ENCODE results near the gene SLX4IP.

GRCh38 chr20:10443936-10444335, 8.8 kb downstream of the SLX4IP start:
- TF ChIP-seq SIN3A (IDR thresholded peaks at IDR 0.05; ENCODE audit: borderline replicate concordance, insufficient read depth, low read length) (no peak), POLR2AphosphoS5 (IDR thresholded peaks at IDR 0.05; ENCODE audit: low read depth, low read length) (no peak)
- TF ChIP-seq, protein P1, sequence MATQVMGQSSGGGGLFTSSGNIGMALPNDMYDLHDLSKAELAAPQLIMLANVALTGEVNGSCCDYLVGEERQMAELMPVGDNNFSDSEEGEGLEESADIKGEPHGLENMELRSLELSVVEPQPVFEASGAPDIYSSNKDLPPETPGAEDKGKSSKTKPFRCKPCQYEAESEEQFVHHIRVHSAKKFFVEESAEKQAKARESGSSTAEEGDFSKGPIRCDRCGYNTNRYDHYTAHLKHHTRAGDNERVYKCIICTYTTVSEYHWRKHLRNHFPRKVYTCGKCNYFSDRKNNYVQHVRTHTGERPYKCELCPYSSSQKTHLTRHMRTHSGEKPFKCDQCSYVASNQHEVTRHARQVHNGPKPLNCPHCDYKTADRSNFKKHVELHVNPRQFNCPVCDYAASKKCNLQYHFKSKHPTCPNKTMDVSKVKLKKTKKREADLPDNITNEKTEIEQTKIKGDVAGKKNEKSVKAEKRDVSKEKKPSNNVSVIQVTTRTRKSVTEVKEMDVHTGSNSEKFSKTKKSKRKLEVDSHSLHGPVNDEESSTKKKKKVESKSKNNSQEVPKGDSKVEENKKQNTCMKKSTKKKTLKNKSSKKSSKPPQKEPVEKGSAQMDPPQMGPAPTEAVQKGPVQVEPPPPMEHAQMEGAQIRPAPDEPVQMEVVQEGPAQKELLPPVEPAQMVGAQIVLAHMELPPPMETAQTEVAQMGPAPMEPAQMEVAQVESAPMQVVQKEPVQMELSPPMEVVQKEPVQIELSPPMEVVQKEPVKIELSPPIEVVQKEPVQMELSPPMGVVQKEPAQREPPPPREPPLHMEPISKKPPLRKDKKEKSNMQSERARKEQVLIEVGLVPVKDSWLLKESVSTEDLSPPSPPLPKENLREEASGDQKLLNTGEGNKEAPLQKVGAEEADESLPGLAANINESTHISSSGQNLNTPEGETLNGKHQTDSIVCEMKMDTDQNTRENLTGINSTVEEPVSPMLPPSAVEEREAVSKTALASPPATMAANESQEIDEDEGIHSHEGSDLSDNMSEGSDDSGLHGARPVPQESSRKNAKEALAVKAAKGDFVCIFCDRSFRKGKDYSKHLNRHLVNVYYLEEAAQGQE (IDR thresholded peaks at IDR 0.05; ENCODE audit: insufficient read depth in 1 of 2, low read depth in 2 of 2, low read length in 2 of 2) = no peak

Measured in PFSK-1 (cell line).